Myocyte (in vitro differentiated cells): ENCODE data around the gene SFI1. TPM values are rescaled to one million over a fixed set of nuclear protein-coding genes. Genes with fewer than 3 reads are reported as not detected.
A peak's percentile ranks its signal among the peaks of the same experiment; 100 is the strongest.
"Not testable (repeated sequence)": the region's sequence is repeated elsewhere in the genome, so short reads cannot be mapped to it uniquely, and the experiment has no call there.

Source experiments
- DNase-seq: peaks from one replicate; pipeline ENCODE4 v3.0.0-alpha.2; 2012; ENCODE audit warnings: low read depth
- total RNA-seq: library from RNA; depleted of rRNA; stranded (reverse); fragments of >200 nt; gene quantifications from 2 replicates; pipeline ENCODE4 v1.2.3, GENCODE V29; 2014

Gene SFI1
- total RNA-seq, 1 donor from 2014 or later = 4.0 TPM

DNA sequence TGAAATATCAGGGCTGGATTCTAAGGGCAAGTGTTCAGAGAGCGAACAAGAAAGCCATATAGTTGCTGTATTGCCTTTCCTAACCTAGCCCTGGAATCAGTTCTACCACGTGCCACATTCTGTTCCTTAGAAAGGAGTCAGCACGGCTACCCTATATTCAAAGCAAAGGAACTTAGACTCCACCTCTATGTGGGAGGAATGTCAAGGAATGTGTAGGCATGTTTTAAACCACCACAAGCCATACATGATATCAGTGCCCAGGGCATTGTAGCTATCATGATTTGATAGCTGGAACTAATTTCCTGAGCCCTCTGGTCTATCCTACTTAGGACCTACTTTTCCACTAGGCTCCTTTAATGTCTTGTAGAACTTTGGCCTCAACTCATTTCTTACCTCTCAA, 4.2 kb upstream of the SFI1 start:
- DNase-seq = no peak

DNA sequence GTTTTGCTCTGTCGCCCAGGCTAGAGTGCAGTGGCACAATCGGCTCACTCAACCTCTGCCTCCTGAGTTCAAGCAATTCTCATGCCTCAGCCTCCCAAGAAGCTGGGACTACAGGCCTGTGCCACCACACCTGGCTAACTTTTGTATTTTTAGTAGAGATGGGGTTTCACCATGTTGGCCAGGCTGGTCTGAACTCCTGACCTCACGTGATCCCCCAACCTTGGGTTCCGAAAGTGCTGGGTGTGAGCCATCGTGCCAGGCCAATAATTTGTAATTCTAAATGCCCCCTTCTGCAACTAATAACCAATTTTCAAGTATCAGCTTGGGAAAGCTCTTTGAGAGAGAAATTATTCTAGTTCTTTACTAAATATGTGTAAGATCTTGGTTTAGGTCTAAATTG, 3.0 kb upstream of the SFI1 start:
- not testable (repeated sequence) for DNase-seq

DNA sequence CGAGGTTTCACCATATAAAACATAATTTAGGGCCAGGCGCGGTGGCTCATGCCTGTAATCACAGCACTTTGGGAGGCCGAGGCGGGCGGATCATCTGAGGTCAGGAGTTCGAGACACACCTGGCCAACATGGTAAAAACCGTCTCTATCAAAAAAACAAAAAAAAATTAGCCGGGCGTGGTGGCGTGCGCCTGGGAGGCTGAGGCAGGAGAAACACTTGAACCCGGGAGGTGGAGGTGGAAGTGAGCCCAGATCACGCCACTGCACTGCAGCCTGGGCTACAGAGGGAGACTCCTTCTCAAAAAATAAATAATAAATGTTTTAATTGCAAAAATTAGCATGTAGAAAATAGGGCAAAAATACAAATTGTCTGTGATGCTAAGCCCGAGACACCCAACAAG, 993 bp upstream of the SFI1 start:
- DNase-seq = no peak

DNA sequence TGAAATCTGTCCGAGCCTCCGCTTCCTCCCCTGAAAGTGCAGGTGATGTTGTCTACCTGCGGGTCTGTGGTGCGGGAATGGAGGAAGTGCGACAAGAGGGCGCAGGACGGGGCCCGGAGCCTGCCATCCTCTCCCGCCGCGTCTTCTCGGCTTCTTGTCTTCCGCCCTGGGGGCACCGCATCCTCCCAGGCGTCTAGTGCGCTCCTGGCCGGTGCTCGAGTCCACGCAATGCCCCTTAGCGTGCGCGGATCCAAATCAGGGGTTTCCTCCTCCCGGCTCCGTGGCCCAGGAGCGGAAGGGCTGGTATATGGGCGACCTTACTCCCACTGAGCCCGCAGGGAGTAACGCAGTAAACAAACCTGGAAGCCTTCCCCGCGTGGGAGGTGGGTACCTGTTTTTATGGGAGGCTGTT, 405 bp downstream of the SFI1 start:
- DNase-seq = peak; percentile 11

GRCh38 chr22:31497148-31497938, 1.0 kb downstream of the SFI1 start:
- DNase-seq = no peak

GRCh38 chr22:31501738-31502137, 5.4 kb downstream of the SFI1 start:
- no peak for DNase-seq

- no peak for DNase-seq
Measured at GRCh38 chr22:31503211-31503964, 7.1 kb downstream of the SFI1 start.

- no peak for DNase-seq
Measured at GRCh38 chr22:31504282-31504681, 7.9 kb downstream of the SFI1 start.

GRCh38 chr22:31507517-31507916, 11.2 kb downstream of the SFI1 start:
- DNase-seq = not testable (repeated sequence)

DNA sequence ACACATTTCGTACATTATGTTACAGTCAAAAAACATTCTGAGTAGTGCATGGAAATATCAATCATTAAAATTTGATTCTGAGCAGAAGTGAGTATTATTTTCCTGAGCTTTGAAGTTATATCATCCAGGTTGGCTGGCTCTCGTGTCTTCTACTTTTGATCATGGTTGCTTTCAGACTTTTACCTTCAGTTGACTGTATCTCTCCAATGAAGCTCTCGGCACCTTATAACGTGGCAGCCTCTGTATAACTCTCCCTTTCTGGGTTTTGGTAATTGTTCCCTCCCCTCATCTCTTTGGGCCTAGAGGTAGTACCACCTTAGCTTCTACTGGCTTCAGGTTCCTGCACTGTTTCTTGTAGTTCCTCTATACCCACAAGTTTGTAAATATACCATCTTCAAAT, 12.2 kb downstream of the SFI1 start:
- no peak for DNase-seq

DNA sequence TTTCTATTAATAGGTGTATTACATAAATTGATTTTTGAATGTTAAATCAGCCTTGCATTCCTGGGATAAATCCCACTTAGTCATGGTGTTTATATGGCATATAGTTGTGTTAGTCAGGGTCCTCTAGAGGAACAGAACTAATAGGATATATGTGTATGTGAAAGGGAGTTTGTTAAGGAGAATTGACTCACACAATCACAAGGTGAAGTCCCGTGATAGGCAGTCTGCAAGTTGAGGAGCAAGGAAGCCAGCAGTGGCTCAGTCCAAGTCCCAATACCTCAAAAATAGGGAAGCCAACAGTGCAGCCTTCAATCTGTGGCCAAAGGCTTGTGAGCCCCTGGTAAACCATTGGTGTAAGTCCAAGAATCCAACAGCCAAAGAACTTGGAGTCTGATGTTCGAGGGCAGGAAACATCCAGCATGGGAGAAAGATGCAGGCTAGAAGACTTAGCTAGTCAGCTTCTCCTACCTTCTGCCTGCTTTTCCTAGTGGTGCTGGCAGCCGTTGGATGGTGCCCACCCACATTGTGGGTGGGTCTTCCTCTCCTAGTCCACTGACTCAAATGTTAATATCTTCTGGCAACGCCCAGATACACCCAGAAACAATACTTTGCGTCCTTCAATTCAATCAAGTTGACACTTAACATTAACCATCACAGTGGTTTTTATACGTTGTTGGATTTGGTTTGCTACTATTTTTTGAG, 12.9 kb downstream of the SFI1 start:
- no peak for DNase-seq

DNA sequence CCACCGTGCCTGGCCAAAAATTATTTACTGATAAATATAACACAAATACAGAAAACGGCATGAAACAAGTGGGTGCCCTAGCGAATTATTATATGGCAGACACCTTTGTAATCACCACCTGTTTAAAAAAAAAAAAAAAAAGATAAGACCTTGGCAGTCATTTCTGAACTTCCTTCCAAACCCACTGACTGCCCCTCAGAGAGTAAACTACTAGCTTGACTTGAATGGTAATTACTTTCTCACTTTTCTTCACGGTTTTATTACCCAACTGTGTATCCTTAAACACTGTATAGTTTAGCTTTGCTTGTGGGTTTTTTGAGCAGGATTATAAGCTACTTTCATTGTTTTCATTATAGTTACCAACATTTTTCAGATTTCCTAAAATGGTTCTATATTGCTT, 23.7 kb downstream of the SFI1 start:
- no peak for DNase-seq

DNA sequence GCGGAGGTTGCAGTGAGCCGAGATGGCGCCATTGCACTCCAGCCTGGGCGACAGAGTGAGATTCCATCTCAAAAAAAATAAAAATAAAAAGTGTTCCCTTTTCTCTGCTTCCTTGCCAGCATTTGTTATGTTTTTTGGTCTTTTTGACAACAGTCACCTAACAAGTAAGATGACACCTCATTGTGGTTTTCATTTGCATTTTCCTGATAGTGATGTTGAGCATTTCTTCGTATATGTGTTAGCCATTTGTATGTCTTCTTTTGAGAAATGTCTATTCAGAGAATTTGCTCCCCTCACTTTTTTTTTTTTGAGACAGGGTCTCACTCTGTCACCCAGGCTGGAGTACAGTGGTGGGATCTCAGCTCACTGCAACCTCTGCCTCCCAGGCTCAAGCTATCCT, 27.8 kb downstream of the SFI1 start:
- DNase-seq = not testable (repeated sequence)

DNA sequence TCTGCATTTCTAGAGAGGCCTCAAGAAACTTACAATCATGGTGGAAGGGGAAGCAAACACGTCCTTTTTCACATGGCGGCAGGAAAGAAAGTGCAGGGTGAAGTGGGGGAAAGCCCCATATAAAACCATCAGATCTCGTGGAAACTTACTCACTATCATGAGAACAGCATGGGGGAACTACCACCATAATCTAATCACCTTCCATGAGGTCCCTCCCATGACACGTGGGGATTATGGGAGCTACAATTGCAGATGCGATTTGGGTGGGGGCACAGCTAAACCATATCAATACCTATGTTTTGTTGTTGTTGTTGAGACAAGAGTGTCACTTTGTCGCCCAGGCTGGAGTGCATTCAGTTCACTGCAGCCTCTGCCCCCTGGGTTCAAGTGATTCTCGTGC, 29.9 kb downstream of the SFI1 start:
- DNase-seq = no peak

GRCh38 chr22:31530823-31531195, 34.5 kb downstream of the SFI1 start:
- DNase-seq = no peak

- DNase-seq = no peak
Measured at GRCh38 chr22:31532060-31532459, 35.7 kb downstream of the SFI1 start.

DNA sequence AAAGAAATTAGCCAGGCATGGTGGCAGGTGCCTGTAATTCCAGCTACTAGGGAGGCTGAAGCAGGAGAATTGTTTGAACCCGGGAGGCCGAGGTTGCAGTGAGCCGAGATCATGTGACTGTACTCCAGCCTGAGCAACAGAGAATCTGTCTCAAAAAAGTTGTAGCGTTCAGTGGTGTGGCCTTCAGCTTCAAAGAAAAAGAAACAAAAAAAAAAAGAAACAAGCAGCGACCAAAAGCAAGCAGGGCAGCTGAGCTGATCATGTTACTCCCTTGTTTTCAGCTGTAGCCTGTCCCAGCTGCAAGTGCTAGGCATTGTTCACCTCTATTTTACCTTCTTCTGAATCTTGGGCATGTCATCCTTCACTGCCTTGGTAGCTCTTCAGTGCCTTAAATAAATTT, 37.0 kb downstream of the SFI1 start:
- DNase-seq = no peak

DNA sequence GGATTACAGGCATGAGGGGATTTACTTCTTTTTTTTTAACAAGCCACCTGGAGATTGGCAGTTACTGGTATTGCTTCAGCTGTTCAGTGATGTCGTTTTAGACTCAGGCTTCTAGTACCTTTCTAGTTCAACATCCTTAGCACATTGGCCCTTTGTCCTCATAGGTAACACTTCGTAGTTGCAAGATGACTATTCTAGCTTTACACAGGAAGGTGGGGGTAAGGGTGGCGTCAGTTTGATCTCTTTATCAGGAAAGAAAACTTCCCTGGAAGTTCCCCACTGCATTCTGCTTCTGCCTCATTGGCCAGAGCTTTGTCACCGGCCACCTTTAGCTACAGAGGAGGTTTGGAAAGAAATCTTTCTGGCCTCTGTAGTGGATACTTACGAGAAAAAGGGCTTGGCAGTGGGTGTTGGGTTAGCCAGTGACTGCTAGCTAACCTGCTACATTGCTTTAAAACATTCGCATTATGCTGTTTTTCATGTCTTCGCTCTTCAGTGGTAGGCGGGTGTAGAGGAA, 40.7 kb downstream of the SFI1 start:
- no peak for DNase-seq

GRCh38 chr22:31538815-31539214, 42.5 kb downstream of the SFI1 start:
- DNase-seq = no peak

DNA sequence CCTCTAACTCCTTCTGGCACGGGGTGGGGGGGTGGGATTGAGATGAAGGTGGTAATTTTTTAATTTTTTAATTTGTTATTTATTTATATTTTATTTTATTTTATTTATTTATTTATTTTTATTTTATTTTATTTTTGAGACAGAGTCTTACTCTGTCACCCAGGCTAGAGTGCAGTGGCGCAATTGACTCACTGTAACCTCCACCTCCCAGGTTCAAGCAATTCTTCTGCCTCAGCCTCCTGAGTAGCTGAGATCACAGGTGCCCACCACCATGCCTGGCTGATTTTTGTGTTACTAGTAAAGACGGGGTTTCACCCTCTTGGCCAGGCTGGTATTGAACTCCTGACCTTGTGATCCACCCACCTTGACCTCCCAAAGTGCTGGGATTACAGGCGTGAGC, 43.8 kb downstream of the SFI1 start:
- not testable (repeated sequence) for DNase-seq

GRCh38 chr22:31540966-31541365, 44.6 kb downstream of the SFI1 start:
- no peak for DNase-seq
